Measurements from ENCODE around the gene B3GALT4. TPM values are rescaled to one million over a fixed set of nuclear protein-coding genes. Genes with fewer than 3 reads are reported as not detected.

The B3GALT4 gene, protein sequence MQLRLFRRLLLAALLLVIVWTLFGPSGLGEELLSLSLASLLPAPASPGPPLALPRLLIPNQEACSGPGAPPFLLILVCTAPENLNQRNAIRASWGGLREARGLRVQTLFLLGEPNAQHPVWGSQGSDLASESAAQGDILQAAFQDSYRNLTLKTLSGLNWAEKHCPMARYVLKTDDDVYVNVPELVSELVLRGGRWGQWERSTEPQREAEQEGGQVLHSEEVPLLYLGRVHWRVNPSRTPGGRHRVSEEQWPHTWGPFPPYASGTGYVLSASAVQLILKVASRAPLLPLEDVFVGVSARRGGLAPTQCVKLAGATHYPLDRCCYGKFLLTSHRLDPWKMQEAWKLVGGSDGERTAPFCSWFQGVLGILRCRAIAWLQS
- 10 to 100 TPM; 22.7 to 24.1 (median 23.1) TPM for total RNA-seq
- total RNA-seq (2013), result 30.1 TPM

DNA sequence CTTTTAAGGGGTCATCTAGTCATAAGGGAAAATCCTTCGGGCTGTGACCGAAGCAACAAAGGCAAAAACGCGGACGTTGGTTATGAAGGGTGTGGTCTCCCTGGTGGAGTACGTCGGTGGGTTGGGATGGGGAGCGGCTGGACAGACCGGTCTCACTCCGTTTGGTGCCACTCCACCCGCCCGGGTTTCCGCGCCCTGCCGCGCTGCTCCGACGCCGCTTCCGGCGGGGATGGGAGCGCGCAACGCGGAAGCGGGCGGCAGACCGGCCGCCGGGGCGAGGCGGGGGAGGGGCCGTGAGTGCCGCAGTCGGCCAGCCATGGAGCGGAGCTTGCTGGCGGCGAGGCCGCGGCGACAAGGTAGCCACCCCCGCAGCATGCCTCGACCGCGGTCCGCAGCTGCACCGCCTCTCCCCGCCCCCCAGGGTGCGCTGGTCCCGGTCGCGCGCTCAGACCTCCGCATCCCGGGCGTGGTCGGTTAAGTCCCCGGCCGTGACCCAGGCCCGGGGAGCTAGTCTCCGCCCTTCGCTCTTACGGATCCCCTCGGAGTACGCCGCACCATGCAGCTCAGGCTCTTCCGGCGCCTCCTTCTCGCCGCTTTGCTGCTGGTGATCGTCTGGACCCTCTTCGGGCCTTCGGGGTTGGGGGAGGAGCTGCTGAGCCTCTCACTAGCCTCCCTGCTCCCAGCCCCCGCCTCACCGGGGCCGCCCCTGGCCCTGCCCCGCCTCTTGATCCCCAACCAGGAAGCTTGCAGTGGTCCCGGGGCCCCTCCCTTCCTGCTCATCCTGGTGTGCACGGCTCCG, at the start of gene B3GALT4:
B3GALT4 (plus strand) TSS at position 260 of the 799 bp plus-strand sequence; CDS start at position 557, 297 bp downstream.
- TF ChIP-seq, protein P1, sequence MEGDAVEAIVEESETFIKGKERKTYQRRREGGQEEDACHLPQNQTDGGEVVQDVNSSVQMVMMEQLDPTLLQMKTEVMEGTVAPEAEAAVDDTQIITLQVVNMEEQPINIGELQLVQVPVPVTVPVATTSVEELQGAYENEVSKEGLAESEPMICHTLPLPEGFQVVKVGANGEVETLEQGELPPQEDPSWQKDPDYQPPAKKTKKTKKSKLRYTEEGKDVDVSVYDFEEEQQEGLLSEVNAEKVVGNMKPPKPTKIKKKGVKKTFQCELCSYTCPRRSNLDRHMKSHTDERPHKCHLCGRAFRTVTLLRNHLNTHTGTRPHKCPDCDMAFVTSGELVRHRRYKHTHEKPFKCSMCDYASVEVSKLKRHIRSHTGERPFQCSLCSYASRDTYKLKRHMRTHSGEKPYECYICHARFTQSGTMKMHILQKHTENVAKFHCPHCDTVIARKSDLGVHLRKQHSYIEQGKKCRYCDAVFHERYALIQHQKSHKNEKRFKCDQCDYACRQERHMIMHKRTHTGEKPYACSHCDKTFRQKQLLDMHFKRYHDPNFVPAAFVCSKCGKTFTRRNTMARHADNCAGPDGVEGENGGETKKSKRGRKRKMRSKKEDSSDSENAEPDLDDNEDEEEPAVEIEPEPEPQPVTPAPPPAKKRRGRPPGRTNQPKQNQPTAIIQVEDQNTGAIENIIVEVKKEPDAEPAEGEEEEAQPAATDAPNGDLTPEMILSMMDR (IDR thresholded peaks at IDR 0.05), result peak; percentile 61
- peak within 1 kb of the TSS; percentile 90 for H3K27ac ChIP-seq (ENCODE audit: low read length)
- intact Hi-C loops (cut with micrococcal nuclease), result loop anchor here (1.0 to 2.0 kb wide), 4 partner anchors 12 to 68 kb away; partner anchors contain the start of genes PFDN6, TAPBP and WDR46
- WGBS (ENCODE audit: insufficient coverage), result under 1% methylated on average over 80 of the region's 80 CpGs
- H3K4me1 ChIP-seq (ENCODE audit: control insufficient read depth, insufficient read depth, low read length), result peaks cover 63% of the 10 kb centered on the region
- ATAC-seq (peak; percentile 73 to 83 (median 76)), DNase-seq (peak; percentile 68 to 86)
- H3K27me3 ChIP-seq (ENCODE audit: control insufficient read depth, insufficient read depth, low read length), result no peaks in the 10 kb centered on the region
- no peaks in the 10 kb centered on the region for H3K9me3 ChIP-seq (ENCODE audit: control insufficient read depth, insufficient read depth, low read length)
- Mint-ChIP-seq H3K27me3 (ENCODE audit: low read depth in 2 of 2) (no peaks in the 10 kb centered on the region), H3K27ac (peak within 1 kb of the TSS; percentile 90 to 91), H3K9me3 (no peaks in the 10 kb centered on the region), H3K4me1 (peaks cover 48 to 71% of the 10 kb centered on the region in 2 donors), H3K36me3 (peaks cover 7% of the 10 kb centered on the region), H3K4me3 (peak within 1 kb of the TSS; percentile 94)
- peak within 1 kb of the TSS; percentile 82 for H3K4me3 ChIP-seq (ENCODE audit: low read length)
- peaks cover 43% of the 10 kb centered on the region for H3K36me3 ChIP-seq (ENCODE audit: control insufficient read depth, insufficient read depth, low read length)

DNA sequence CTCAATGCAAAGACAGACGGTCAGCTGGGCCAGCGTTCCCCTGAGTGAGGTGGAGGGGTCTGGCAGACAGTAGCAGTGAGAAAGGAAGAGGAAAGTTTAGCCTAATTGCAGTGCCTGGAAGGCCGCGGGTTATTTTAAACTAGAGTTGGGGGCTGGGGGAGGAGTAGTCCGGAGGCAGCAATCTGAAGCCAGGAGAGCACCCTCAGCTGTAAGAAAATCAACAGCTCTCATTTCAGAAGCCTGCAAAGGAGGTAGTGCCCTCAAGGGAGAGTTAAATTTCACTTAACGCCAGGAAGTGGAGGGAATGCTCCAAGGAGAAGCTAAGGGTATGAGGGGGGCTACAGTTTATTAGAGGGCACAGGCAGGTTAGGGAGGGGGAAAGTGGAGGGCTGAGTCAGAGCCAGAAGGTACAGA, 41.7 kb upstream of the B3GALT4 start:
- H3K4me3 Mint-ChIP-seq, result no peak overlapping the region
- H3K9me3 Mint-ChIP-seq, result no peaks in the 10 kb centered on the region
- intact Hi-C loops (cut with micrococcal nuclease), result no loop called here
- DNase-seq (no peak), ATAC-seq (no peak)
- H3K36me3 Mint-ChIP-seq, result no peaks in the 10 kb centered on the region
- Histone ChIP-seq H3K4me1 (ENCODE audit: control insufficient read depth, insufficient read depth, low read length) (no peaks in the 10 kb centered on the region), H3K9me3 (ENCODE audit: control insufficient read depth, insufficient read depth, low read length) (no peaks in the 10 kb centered on the region), H3K27ac (ENCODE audit: low read length) (no peak overlapping the region), H3K27me3 (ENCODE audit: control insufficient read depth, insufficient read depth, low read length) (peaks cover 7% of the 10 kb centered on the region), H3K4me3 (ENCODE audit: low read length) (no peak overlapping the region), H3K36me3 (ENCODE audit: control insufficient read depth, insufficient read depth, low read length) (no peaks in the 10 kb centered on the region)
- peaks cover 32 to 43% of the 10 kb centered on the region in 2 donors for H3K27me3 Mint-ChIP-seq (ENCODE audit: low read depth in 2 of 2)
- WGBS (ENCODE audit: insufficient coverage), result 67% methylated on average over 6 of the region's 6 CpGs
- no peaks in the 10 kb centered on the region for H3K4me1 Mint-ChIP-seq
- no peak overlapping the region for H3K27ac Mint-ChIP-seq
- TF ChIP-seq, protein P1 (IDR thresholded peaks at IDR 0.05), result no peak

DNA sequence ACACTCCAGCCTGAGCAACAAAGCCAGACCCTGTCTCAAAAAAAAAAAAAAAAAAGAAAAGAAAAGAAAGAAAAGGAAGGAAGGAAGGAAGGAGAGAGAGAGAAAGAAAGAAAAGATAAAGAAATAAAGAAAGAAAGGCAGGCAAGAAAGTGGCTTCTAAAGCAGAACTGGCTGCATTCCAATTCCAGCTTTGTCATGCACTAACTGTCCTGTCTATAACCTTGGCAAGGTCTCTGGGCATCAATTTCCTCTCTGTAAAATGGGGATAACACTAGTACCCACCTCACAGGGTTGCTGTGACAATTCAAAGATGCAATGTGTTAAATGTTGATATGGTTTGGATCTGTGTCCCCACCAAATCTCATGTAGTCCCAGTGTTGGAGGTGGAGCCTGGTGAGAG, 40.6 kb upstream of the B3GALT4 start:
- Histone ChIP-seq H3K4me1 (ENCODE audit: control insufficient read depth, insufficient read depth, low read length) (no peaks in the 10 kb centered on the region), H3K27ac (ENCODE audit: low read length) (no peak overlapping the region), H3K27me3 (ENCODE audit: control insufficient read depth, insufficient read depth, low read length) (peaks cover 3% of the 10 kb centered on the region), H3K36me3 (ENCODE audit: control insufficient read depth, insufficient read depth, low read length) (no peaks in the 10 kb centered on the region), H3K9me3 (ENCODE audit: control insufficient read depth, insufficient read depth, low read length) (no peaks in the 10 kb centered on the region), H3K4me3 (ENCODE audit: low read length) (no peak overlapping the region)
- no peak overlapping the region for H3K4me3 Mint-ChIP-seq
- peaks cover 33 to 43% of the 10 kb centered on the region in 2 donors for H3K27me3 Mint-ChIP-seq (ENCODE audit: low read depth in 2 of 2)
- no peaks in the 10 kb centered on the region for H3K4me1 Mint-ChIP-seq
- DNase-seq, result no peak
- no peak for ATAC-seq
- no peaks in the 10 kb centered on the region for H3K36me3 Mint-ChIP-seq
- intact Hi-C loops (cut with micrococcal nuclease), result no loop called here
- no peak overlapping the region for H3K27ac Mint-ChIP-seq
- TF ChIP-seq, protein P1 (IDR thresholded peaks at IDR 0.05), result no peak
- no peaks in the 10 kb centered on the region for H3K9me3 Mint-ChIP-seq

Measured in natural killer cell (primary cell).